MM.1S (cell line): ENCODE results near the gene FITM2.

ENCODE experiments used
- EZH2 ChIP-seq: fragments of 300-600 bp; sonication (generic); optimal IDR thresholded peaks from 2 replicates; pipeline ENCODE3; 2017; ENCODE audit warnings: low read depth, mild to moderate bottlenecking, antibody characterized with exemption, low read length, mixed read lengths
- EZH2phosphoT487 ChIP-seq: fragments of 300-600 bp; sonication (generic); IDR thresholded peaks from 2 replicates; pipeline ENCODE4 v1.6.1; 2018; ENCODE audit warnings: antibody characterized with exemption, low read length
- TF ChIP-seq, protein P1 (sequence below): fragments of 300-600 bp; sonication (generic); IDR thresholded peaks from 2 replicates; pipeline ENCODE4 v1.5.1; 2016; ENCODE audit warnings: antibody characterized with exemption, low read length, mixed read lengths

- TF ChIP-seq, protein P1, sequence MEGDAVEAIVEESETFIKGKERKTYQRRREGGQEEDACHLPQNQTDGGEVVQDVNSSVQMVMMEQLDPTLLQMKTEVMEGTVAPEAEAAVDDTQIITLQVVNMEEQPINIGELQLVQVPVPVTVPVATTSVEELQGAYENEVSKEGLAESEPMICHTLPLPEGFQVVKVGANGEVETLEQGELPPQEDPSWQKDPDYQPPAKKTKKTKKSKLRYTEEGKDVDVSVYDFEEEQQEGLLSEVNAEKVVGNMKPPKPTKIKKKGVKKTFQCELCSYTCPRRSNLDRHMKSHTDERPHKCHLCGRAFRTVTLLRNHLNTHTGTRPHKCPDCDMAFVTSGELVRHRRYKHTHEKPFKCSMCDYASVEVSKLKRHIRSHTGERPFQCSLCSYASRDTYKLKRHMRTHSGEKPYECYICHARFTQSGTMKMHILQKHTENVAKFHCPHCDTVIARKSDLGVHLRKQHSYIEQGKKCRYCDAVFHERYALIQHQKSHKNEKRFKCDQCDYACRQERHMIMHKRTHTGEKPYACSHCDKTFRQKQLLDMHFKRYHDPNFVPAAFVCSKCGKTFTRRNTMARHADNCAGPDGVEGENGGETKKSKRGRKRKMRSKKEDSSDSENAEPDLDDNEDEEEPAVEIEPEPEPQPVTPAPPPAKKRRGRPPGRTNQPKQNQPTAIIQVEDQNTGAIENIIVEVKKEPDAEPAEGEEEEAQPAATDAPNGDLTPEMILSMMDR = no peak
- TF ChIP-seq EZH2phosphoT487 = no peak
- TF ChIP-seq EZH2 = no peak
Measured at GRCh38 chr20:44348168-44348659, 37.2 kb upstream of the FITM2 start.
